ENCODE measurements around the gene NAP1L4. TPM values are rescaled to one million over a fixed set of nuclear protein-coding genes. Genes with fewer than 3 reads are reported as not detected.
A peak's percentile ranks its signal among the peaks of the same experiment; 100 is the strongest.

Gene NAP1L4
- total RNA-seq, 1 experiment from 2014 or later, result 140 TPM

DNA sequence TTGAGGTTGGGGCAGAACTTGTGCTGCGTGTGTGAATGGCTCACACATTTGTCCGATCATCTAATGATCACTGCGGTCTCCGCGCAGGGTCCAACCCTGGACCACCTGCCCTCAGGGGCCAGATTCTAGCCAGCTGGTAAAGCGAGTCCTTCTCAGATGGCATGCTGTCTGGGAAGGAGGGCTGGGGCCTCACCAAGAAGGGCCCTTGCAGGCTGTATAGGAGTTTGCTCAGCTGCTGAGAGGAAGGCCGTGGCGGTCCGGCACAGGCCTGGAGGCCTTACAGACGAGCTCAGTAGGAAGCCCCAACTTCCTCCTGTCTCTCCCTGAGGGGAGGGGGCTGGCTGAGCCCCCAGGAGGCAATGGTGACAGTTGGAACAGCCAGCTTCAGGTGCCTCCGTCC is 76.7 kb downstream of the NAP1L4 start:
- H3K36me3 Mint-ChIP-seq (ENCODE audit: insufficient read depth, unreplicated experiment), result peaks cover 39% of the 10 kb centered on the region
- no peak for DNase-seq
- no peaks in the 10 kb centered on the region for H3K9me3 Mint-ChIP-seq (ENCODE audit: low read depth, unreplicated experiment)
- no peak overlapping the region for H3K4me3 Mint-ChIP-seq (ENCODE audit: low read depth, unreplicated experiment)
- no peak for TF ChIP-seq CTCF (IDR thresholded peaks at IDR 0.05; ENCODE audit: unreplicated experiment)
- H3K4me1 Mint-ChIP-seq (ENCODE audit: low read depth, unreplicated experiment), result peaks cover 38% of the 10 kb centered on the region
- no peaks in the 10 kb centered on the region for H3K27me3 Mint-ChIP-seq (ENCODE audit: unreplicated experiment)
- intact Hi-C loops (cut with micrococcal nuclease; ENCODE audit: unreplicated experiment), result no loop called here
- CTCF ChIA-PET, result interaction anchor here (1.6 kb wide), 1 partner anchor 11 kb away, joined by 3 read pairs; no protein-coding TSS in a partner anchor
- BruUV-seq (replicated peaks), result no TSS peak
- H3K27ac Mint-ChIP-seq (ENCODE audit: unreplicated experiment), result no peak overlapping the region

- no peak overlapping the region for H3K4me3 Mint-ChIP-seq (ENCODE audit: low read depth, unreplicated experiment)
- no peak for DNase-seq
- CTCF ChIA-PET, result no interaction called here
- H3K9me3 Mint-ChIP-seq (ENCODE audit: low read depth, unreplicated experiment), result no peaks in the 10 kb centered on the region
- H3K27ac Mint-ChIP-seq (ENCODE audit: unreplicated experiment), result no peak overlapping the region
- H3K36me3 Mint-ChIP-seq (ENCODE audit: insufficient read depth, unreplicated experiment), result peaks cover 42% of the 10 kb centered on the region
- TF ChIP-seq CTCF (IDR thresholded peaks at IDR 0.05; ENCODE audit: unreplicated experiment), result no peak
- H3K27me3 Mint-ChIP-seq (ENCODE audit: unreplicated experiment), result no peaks in the 10 kb centered on the region
- no TSS peak for BruUV-seq (replicated peaks)
- peaks cover 44% of the 10 kb centered on the region for H3K4me1 Mint-ChIP-seq (ENCODE audit: low read depth, unreplicated experiment)
- intact Hi-C loops (cut with micrococcal nuclease; ENCODE audit: unreplicated experiment), result no loop called here
Measured at GRCh38 chr11:2914455-2915195, 77.5 kb downstream of the NAP1L4 start.

DNA sequence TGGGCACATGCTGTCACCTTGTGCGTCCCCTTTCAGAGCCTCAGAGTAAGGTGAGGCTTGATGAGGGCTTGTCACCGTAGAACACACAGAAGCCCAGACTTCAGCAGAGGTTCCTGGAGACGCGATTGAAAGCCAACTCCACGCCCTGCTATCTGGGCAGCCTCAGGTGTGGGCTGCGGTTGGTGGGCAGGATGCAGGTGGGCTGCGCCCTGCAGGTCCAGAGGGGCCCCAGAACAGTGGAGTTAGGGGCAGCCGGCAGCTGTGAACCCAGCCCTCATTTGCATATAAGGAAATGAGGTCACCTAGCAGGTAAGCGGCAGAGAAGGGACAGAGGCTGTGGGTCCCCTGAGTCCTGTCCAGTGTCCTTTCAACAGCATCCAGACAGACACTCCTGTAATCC is 78.4 kb downstream of the NAP1L4 start:
- Mint-ChIP-seq H3K27me3 (ENCODE audit: unreplicated experiment) (no peaks in the 10 kb centered on the region), H3K27ac (ENCODE audit: unreplicated experiment) (no peak overlapping the region), H3K4me1 (ENCODE audit: low read depth, unreplicated experiment) (peaks cover 44% of the 10 kb centered on the region), H3K36me3 (ENCODE audit: insufficient read depth, unreplicated experiment) (peaks cover 35% of the 10 kb centered on the region), H3K4me3 (ENCODE audit: low read depth, unreplicated experiment) (no peak overlapping the region), H3K9me3 (ENCODE audit: low read depth, unreplicated experiment) (no peaks in the 10 kb centered on the region)
- DNase-seq, result no peak
- BruUV-seq (replicated peaks), result no TSS peak
- CTCF ChIA-PET, result interaction anchor here (1.3 to 2.9 kb wide), 3 partner anchors 13 to 22 kb away, joined by 4 to 12 read pairs (median 5); partner anchors contain the start of gene PHLDA2
- intact Hi-C loops (cut with micrococcal nuclease; ENCODE audit: unreplicated experiment), result loop anchor here (2.0 kb wide), 1 partner anchor 13 kb away; no protein-coding TSS in a partner anchor
- TF ChIP-seq CTCF (IDR thresholded peaks at IDR 0.05; ENCODE audit: unreplicated experiment), result no peak

- Mint-ChIP-seq H3K27me3 (ENCODE audit: unreplicated experiment) (no peaks in the 10 kb centered on the region), H3K4me3 (ENCODE audit: low read depth, unreplicated experiment) (peak overlapping the region; percentile 56), H3K4me1 (ENCODE audit: low read depth, unreplicated experiment) (peaks cover 44% of the 10 kb centered on the region), H3K27ac (ENCODE audit: unreplicated experiment) (peak overlapping the region; percentile 81), H3K36me3 (ENCODE audit: insufficient read depth, unreplicated experiment) (peaks cover 32% of the 10 kb centered on the region), H3K9me3 (ENCODE audit: low read depth, unreplicated experiment) (no peaks in the 10 kb centered on the region)
- TF ChIP-seq CTCF (IDR thresholded peaks at IDR 0.05; ENCODE audit: unreplicated experiment), result no peak
- intact Hi-C loops (cut with micrococcal nuclease; ENCODE audit: unreplicated experiment), result loop anchor here (2.0 kb wide), 1 partner anchor 14 kb away; no protein-coding TSS in a partner anchor
- CTCF ChIA-PET, result interaction anchor here (1.0 to 2.9 kb wide), 4 partner anchors 14 to 38 kb away, joined by 3 to 12 read pairs (median 4); partner anchors contain the start of gene PHLDA2
- TSS peak; percentile 30 for BruUV-seq (replicated peaks)
- peak; percentile 44 for DNase-seq
Measured at GRCh38 chr11:2913019-2913431, 79.1 kb downstream of the NAP1L4 start.

All from Calu3 (cell line).